ENCODE measurements around the gene PCNX2. TPM values are rescaled to one million over a fixed set of nuclear protein-coding genes. Genes with fewer than 3 reads are reported as not detected.

The PCNX2 gene
- total RNA-seq, 2 donors from 2014 or later: 24.1 to 72.1 TPM

GRCh38 chr1:233127157-233127556 lies 168.4 kb downstream of the PCNX2 start:
- Histone ChIP-seq H3K4me3 (no peak overlapping the region), H3K9me3 (no peaks in the 10 kb centered on the region), H3K27me3 (no peaks in the 10 kb centered on the region), H3K36me3 (replicated peaks in 1 of 2; ENCODE audit: insufficient read depth in 1 of 2, low read depth in 2 of 2) (no peaks in the 10 kb centered on the region), H3K4me1 (no peaks in the 10 kb centered on the region), H3K27ac (no peak overlapping the region)
- TF ChIP-seq POLR2A (IDR thresholded peaks at IDR 0.05): no peak
- TF ChIP-seq CTCF (IDR thresholded peaks at IDR 0.05): no peak
- no peak for DNase-seq
- 80 to 84% methylated on average over 7 of the region's 7 CpGs for WGBS, 2 donors
- ATAC-seq: no peak
- intact Hi-C loops (cut with DNase I): no loop called here

- Histone ChIP-seq H3K4me1 (no peaks in the 10 kb centered on the region), H3K9me3 (no peaks in the 10 kb centered on the region), H3K36me3 (replicated peaks in 1 of 2; ENCODE audit: insufficient read depth in 1 of 2, low read depth in 2 of 2) (no peaks in the 10 kb centered on the region), H3K4me3 (no peak overlapping the region), H3K27ac (no peak overlapping the region), H3K27me3 (no peaks in the 10 kb centered on the region)
- DNase-seq: no peak
- no peak for TF ChIP-seq CTCF (IDR thresholded peaks at IDR 0.05)
- TF ChIP-seq POLR2A (IDR thresholded peaks at IDR 0.05): no peak
- 94 to 97% methylated on average over 2 of the region's 2 CpGs for WGBS, 2 donors
- intact Hi-C loops (cut with DNase I): no loop called here
- no peak for ATAC-seq
These were observed 172.7 kb downstream of the PCNX2 start for GRCh38 chr1:233122779-233123178.

- no peak overlapping the region for H3K4me3 ChIP-seq
- no peaks in the 10 kb centered on the region for H3K36me3 ChIP-seq (replicated peaks in 1 of 2; ENCODE audit: insufficient read depth in 1 of 2, low read depth in 2 of 2)
- no peaks in the 10 kb centered on the region for H3K4me1 ChIP-seq
- no peak for TF ChIP-seq POLR2A (IDR thresholded peaks at IDR 0.05)
- TF ChIP-seq CTCF (IDR thresholded peaks at IDR 0.05): no peak
- no peaks in the 10 kb centered on the region for H3K27me3 ChIP-seq
- no peak overlapping the region for H3K27ac ChIP-seq
- intact Hi-C loops (cut with DNase I): no loop called here
- ATAC-seq (no peak), DNase-seq (no peak)
- H3K9me3 ChIP-seq: no peaks in the 10 kb centered on the region
- WGBS, 2 donors: 48 to 54% methylated on average over 1 of the region's 1 CpG
These were observed 173.5 kb downstream of the PCNX2 start for GRCh38 chr1:233121947-233122559.

GRCh38 chr1:233114860-233115259 lies 180.7 kb downstream of the PCNX2 start:
- Histone ChIP-seq H3K4me1 (no peaks in the 10 kb centered on the region), H3K27ac (no peak overlapping the region), H3K4me3 (no peak overlapping the region), H3K36me3 (replicated peaks in 1 of 2; ENCODE audit: insufficient read depth in 1 of 2, low read depth in 2 of 2) (no peaks in the 10 kb centered on the region), H3K27me3 (no peaks in the 10 kb centered on the region), H3K9me3 (no peaks in the 10 kb centered on the region)
- no peak for ATAC-seq
- DNase-seq: peak in 1 of 4 donors; percentile 19
- intact Hi-C loops (cut with DNase I): no loop called here
- no peak for TF ChIP-seq POLR2A (IDR thresholded peaks at IDR 0.05)
- no peak for TF ChIP-seq CTCF (IDR thresholded peaks at IDR 0.05)
- 64 to 77% methylated on average over 5 of the region's 5 CpGs for WGBS, 2 donors

GRCh38 chr1:233114159-233114558 lies 181.4 kb downstream of the PCNX2 start:
- H3K9me3 ChIP-seq: no peaks in the 10 kb centered on the region
- peak in 1 of 4 donors; percentile 17 for DNase-seq
- H3K36me3 ChIP-seq (replicated peaks in 1 of 2; ENCODE audit: insufficient read depth in 1 of 2, low read depth in 2 of 2): no peaks in the 10 kb centered on the region
- TF ChIP-seq CTCF (IDR thresholded peaks at IDR 0.05): no peak
- no peak for TF ChIP-seq POLR2A (IDR thresholded peaks at IDR 0.05)
- no peaks in the 10 kb centered on the region for H3K4me1 ChIP-seq
- H3K4me3 ChIP-seq: no peak overlapping the region
- no peaks in the 10 kb centered on the region for H3K27me3 ChIP-seq
- ATAC-seq: no peak
- intact Hi-C loops (cut with DNase I): no loop called here
- H3K27ac ChIP-seq: peak overlapping the region in 1 of 4 donors; percentile 72
- 80 to 82% methylated on average over 5 of the region's 5 CpGs for WGBS, 2 donors

Data from body of pancreas (tissue), 4 donors.